Upper lobe of left lung (tissue), 6 donors: ENCODE data around the gene CHCHD6. TPM values are rescaled to one million over a fixed set of nuclear protein-coding genes. Genes with fewer than 3 reads are reported as not detected.

ENCODE experiments used
- ATAC-seq, 2 donors: fragments of 200-7000 bp; cut with Tn5 transposase; one replicate each; pipeline ENCODE4 v1.9.1; 2022; ENCODE audit warnings: mild to moderate bottlenecking in 2 of 2, moderate library complexity in 2 of 2; ENCODE audit not compliant: low FRiP score in 2 of 2
- DNase-seq, 2 donors: peaks; one replicate each; pipeline ENCODE4 v3.0.0-alpha.2; 2019 to 2020
- H3K27ac ChIP-seq, 4 donors: fragments of 200-600 bp; sonication (generic); one replicate each; pipeline ENCODE4 v1.5.1; 2016 to 2019
- H3K27me3 ChIP-seq, 4 donors: fragments of 200-600 bp; sonication (generic); one replicate each; pipeline ENCODE4 v1.5.1; 2017 to 2019
- H3K36me3 ChIP-seq, 4 donors: fragments of 200-600 bp; sonication (generic); one replicate each; pipeline ENCODE4 v1.5.1; 2016 to 2019
- H3K4me1 ChIP-seq, 4 donors: fragments of 200-600 bp; sonication (generic); one replicate each; pipeline ENCODE4 v1.5.1; 2018 to 2019
- H3K4me3 ChIP-seq, 4 donors: fragments of 200-600 bp; sonication (generic); one replicate each; pipeline ENCODE4 v1.5.1; 2017 to 2019; ENCODE audit warnings: mild to moderate bottlenecking in 2 of 4, moderate library complexity in 1 of 4
- H3K9me3 ChIP-seq, 4 donors: fragments of 200-600 bp; sonication (generic); one replicate each; pipeline ENCODE4 v1.5.1; 2018 to 2019
- CTCF ChIP-seq, 6 experiments: fragments of 450-650 bp in 4 of 6; fragments of 200-600 bp in 2 of 6; sonication (generic) in 2 of 6; IDR thresholded peaks; one replicate each; pipeline ENCODE4 v1.5.1; 2016 to 2019; ENCODE audit warnings: antibody characterized with exemption in 6 of 6
- EP300 ChIP-seq, 4 donors: sonication (generic); formaldehyde crosslinking; IDR thresholded peaks; one replicate each; pipeline ENCODE4 v1.5.1; 2017; ENCODE audit warnings: antibody characterized with exemption in 4 of 4, control low read depth in 2 of 4
- POLR2A ChIP-seq, 4 donors: fragments of 450-650 bp; IDR thresholded peaks; one replicate each; pipeline ENCODE4 v1.5.1; 2016 to 2017; ENCODE audit warnings: antibody characterized with exemption in 4 of 4, mild to moderate bottlenecking in 2 of 4
- POLR2AphosphoS5 ChIP-seq, 2 donors: sonication (generic); formaldehyde crosslinking; IDR thresholded peaks; one replicate each; pipeline ENCODE4 v1.5.1; 2017; ENCODE audit warnings: antibody characterized with exemption in 2 of 2
- WGBS, 2 donors: methylation state at CpG; one replicate each; pipeline ENCODE4 v1.1.5; 2017 to 2018; 5-methylcytosine and 5-hydroxymethylcytosine counted together
- total RNA-seq, 6 donors: library from RNA; depleted of rRNA in 4 of 6; stranded (reverse); fragments of >200 nt in 4 of 6; gene quantifications; one replicate each; pipeline versions ENCODE4 v1.1.0 to v1.2.1, GENCODE V29; 2016 to 2021
- donor health status: DM: no; HTN: no; CAD: no; lungs with moderate emphysema.
- donor health status: DM: no; HTN: yes; CAD: no; lungs with severe emphysema.

The CHCHD6 gene
- total RNA-seq, 6 donors from 2014 or later = 16.6 to 35.6 (median 21.8) TPM

- ATAC-seq (no peak), DNase-seq (no peak)
- Histone ChIP-seq H3K27me3 (no peaks in the 10 kb centered on the region), H3K36me3 (no peaks in the 10 kb centered on the region), H3K27ac (no peak overlapping the region), H3K9me3 (no peaks in the 10 kb centered on the region), H3K4me3 (no peak overlapping the region), H3K4me1 (no peaks in the 10 kb centered on the region)
- 81 to 93% methylated on average over 3 of the region's 3 CpGs for WGBS, 2 donors
- TF ChIP-seq POLR2AphosphoS5 (IDR thresholded peaks at IDR 0.05) = no peak
- no peak for TF ChIP-seq POLR2A (IDR thresholded peaks at IDR 0.05)
- TF ChIP-seq EP300 (IDR thresholded peaks at IDR 0.05) = no peak
- no peak for TF ChIP-seq CTCF (IDR thresholded peaks at IDR 0.05)
These were observed 176.9 kb downstream of the CHCHD6 start for GRCh38 chr3:126880901-126881300.

- Histone ChIP-seq H3K27ac (no peak overlapping the region), H3K36me3 (no peaks in the 10 kb centered on the region), H3K4me1 (no peaks in the 10 kb centered on the region), H3K27me3 (no peaks in the 10 kb centered on the region), H3K4me3 (no peak overlapping the region), H3K9me3 (no peaks in the 10 kb centered on the region)
- WGBS, 2 donors = 77 to 82% methylated on average over 6 of the region's 6 CpGs
- TF ChIP-seq POLR2A (IDR thresholded peaks at IDR 0.05) (no peak), EP300 (IDR thresholded peaks at IDR 0.05) (no peak), POLR2AphosphoS5 (IDR thresholded peaks at IDR 0.05) (no peak), CTCF (IDR thresholded peaks at IDR 0.05) (no peak)
- ATAC-seq (no peak), DNase-seq (no peak)
These were observed 177.8 kb downstream of the CHCHD6 start for GRCh38 chr3:126881861-126882260.

DNA sequence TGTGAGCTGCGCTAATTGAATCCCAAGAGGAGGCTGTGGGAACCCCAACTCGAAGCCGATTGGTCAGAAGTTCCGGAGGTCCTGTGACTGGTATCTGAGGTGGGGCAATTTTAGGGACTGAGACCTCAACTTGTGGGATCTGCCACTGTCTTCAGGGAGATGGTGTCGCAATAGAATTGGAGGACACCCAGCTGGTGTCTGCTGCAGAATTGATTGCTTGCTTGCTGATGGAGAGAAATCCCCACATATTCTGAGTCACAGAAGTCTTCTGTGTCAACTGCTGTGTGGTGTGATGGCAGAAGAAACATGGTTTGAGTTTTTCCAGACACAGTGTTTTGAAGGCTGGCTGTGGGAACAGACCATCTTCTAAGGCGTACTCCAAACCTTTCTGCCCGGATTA, 179.2 kb downstream of the CHCHD6 start:
- DNase-seq (no peak), ATAC-seq (no peak)
- H3K27me3 ChIP-seq = no peaks in the 10 kb centered on the region
- H3K4me1 ChIP-seq = peaks cover 0 to 4% (median 1%) of the 10 kb centered on the region in 4 donors
- H3K36me3 ChIP-seq = no peaks in the 10 kb centered on the region
- H3K9me3 ChIP-seq = no peaks in the 10 kb centered on the region
- no peak overlapping the region for H3K27ac ChIP-seq
- no peak overlapping the region for H3K4me3 ChIP-seq
- TF ChIP-seq POLR2AphosphoS5 (IDR thresholded peaks at IDR 0.05) (peak in 1 of 2 donors; percentile 17), CTCF (IDR thresholded peaks at IDR 0.05) (no peak)
- WGBS, 2 donors = 94 to 100% methylated on average over 6 to 7 of the region's 7 CpGs

- peaks cover 0 to 4% (median 1%) of the 10 kb centered on the region in 4 donors for H3K4me1 ChIP-seq
- H3K27me3 ChIP-seq = no peaks in the 10 kb centered on the region
- no peak overlapping the region for H3K4me3 ChIP-seq
- TF ChIP-seq POLR2A (IDR thresholded peaks at IDR 0.05) = no peak
- no peak for TF ChIP-seq POLR2AphosphoS5 (IDR thresholded peaks at IDR 0.05)
- no peak for TF ChIP-seq EP300 (IDR thresholded peaks at IDR 0.05)
- no peak for TF ChIP-seq CTCF (IDR thresholded peaks at IDR 0.05)
- ATAC-seq (no peak), DNase-seq (no peak)
- WGBS, 2 donors = 58% methylated on average over 1 of the region's 1 CpG
- H3K9me3 ChIP-seq = no peaks in the 10 kb centered on the region
- no peak overlapping the region for H3K27ac ChIP-seq
- no peaks in the 10 kb centered on the region for H3K36me3 ChIP-seq
These were observed 181.4 kb downstream of the CHCHD6 start for GRCh38 chr3:126885425-126885824.

- DNase-seq (no peak), ATAC-seq (no peak)
- no peaks in the 10 kb centered on the region for H3K9me3 ChIP-seq
These were observed 182.2 kb downstream of the CHCHD6 start for GRCh38 chr3:126886217-126886616.

More at GRCh38 chr3:126886217-126886616, 182.2 kb downstream of the CHCHD6 start:
- no peaks in the 10 kb centered on the region for H3K27me3 ChIP-seq
- 70 to 74% methylated on average over 5 of the region's 5 CpGs for WGBS, 2 donors
- no peak overlapping the region for H3K4me3 ChIP-seq
- H3K27ac ChIP-seq = no peak overlapping the region
- H3K36me3 ChIP-seq = no peaks in the 10 kb centered on the region
- TF ChIP-seq POLR2A (IDR thresholded peaks at IDR 0.05) (no peak), EP300 (IDR thresholded peaks at IDR 0.05) (no peak), POLR2AphosphoS5 (IDR thresholded peaks at IDR 0.05) (no peak), CTCF (IDR thresholded peaks at IDR 0.05) (no peak)
- H3K4me1 ChIP-seq = peaks cover 0 to 4% (median 1%) of the 10 kb centered on the region in 4 donors
